A549 (cell line): ENCODE measurements around the gene JMJD8.
"Not testable (repeated sequence)": the region's sequence is repeated elsewhere in the genome, so short reads cannot be mapped to it uniquely, and the experiment has no call there.

Experiments used
- EHMT2 ChIP-seq: fragments of 200-600 bp; sonication (generic); IDR thresholded peaks from 2 replicates; pipeline ENCODE4 v1.6.1; 2016; ENCODE audit warnings: antibody characterized with exemption, low read depth, mild to moderate bottlenecking, moderate library complexity
- MAZ ChIP-seq: fragments of 150-350 bp; IDR thresholded peaks from 2 replicates; pipeline ENCODE4 v1.6.1; 2014; ENCODE audit warnings: antibody characterized with exemption, low read depth, low read length, borderline replicate concordance

- not testable (repeated sequence) for TF ChIP-seq MAZ, EHMT2
Observed at GRCh38 chr16:712740-713250, 28.7 kb upstream of the JMJD8 start.
